Measurements from ENCODE around the gene CLDN1. TPM values are rescaled to one million over a fixed set of nuclear protein-coding genes. Genes with fewer than 3 reads are reported as not detected.
A peak's percentile ranks its signal among the peaks of the same experiment; 100 is the strongest.
"Not testable (repeated sequence)": the region's sequence is repeated elsewhere in the genome, so short reads cannot be mapped to it uniquely, and the experiment has no call there.

The CLDN1 gene
- total RNA-seq, 1 donor from 2014 or later = 169 TPM

GRCh38 chr3:190288836-190289235, 33.4 kb downstream of the CLDN1 start:
- no peak overlapping the region for H3K4me3 ChIP-seq (ENCODE audit: low read depth, low read length)
- no peak for DNase-seq (ENCODE audit: low read depth)
- no peak for TF ChIP-seq CTCF (conservative IDR thresholded peaks at IDR 0.05; ENCODE audit: low read depth, low read length)

- no peak for TF ChIP-seq CTCF (conservative IDR thresholded peaks at IDR 0.05; ENCODE audit: low read depth, low read length)
- no peak overlapping the region for H3K4me3 ChIP-seq (ENCODE audit: low read depth, low read length)
These were observed 36.2 kb downstream of the CLDN1 start for GRCh38 chr3:190286014-190286413.

GRCh38 chr3:190281308-190282051, 40.8 kb downstream of the CLDN1 start:
- TF ChIP-seq CTCF (conservative IDR thresholded peaks at IDR 0.05; ENCODE audit: low read depth, low read length) = no peak
- DNase-seq (ENCODE audit: low read depth) = peak; percentile 73
- H3K4me3 ChIP-seq (ENCODE audit: low read depth, low read length) = no peak overlapping the region

More at GRCh38 chr3:190286014-190286413, 36.2 kb downstream of the CLDN1 start:
- no peak for DNase-seq (ENCODE audit: low read depth)

GRCh38 chr3:190279690-190280089, 42.6 kb downstream of the CLDN1 start:
- TF ChIP-seq CTCF (conservative IDR thresholded peaks at IDR 0.05; ENCODE audit: low read depth, low read length) = no peak
- DNase-seq (ENCODE audit: low read depth) = no peak
- no peak overlapping the region for H3K4me3 ChIP-seq (ENCODE audit: low read depth, low read length)

- no peak for DNase-seq (ENCODE audit: low read depth)
- no peak overlapping the region for H3K4me3 ChIP-seq (ENCODE audit: low read depth, low read length)
- no peak for TF ChIP-seq CTCF (conservative IDR thresholded peaks at IDR 0.05; ENCODE audit: low read depth, low read length)
These were observed 49.5 kb downstream of the CLDN1 start for GRCh38 chr3:190272747-190273146.

GRCh38 chr3:190269101-190269500, 53.1 kb downstream of the CLDN1 start:
- H3K4me3 ChIP-seq (ENCODE audit: low read depth, low read length) = no peak overlapping the region
- no peak for DNase-seq (ENCODE audit: low read depth)
- TF ChIP-seq CTCF (conservative IDR thresholded peaks at IDR 0.05; ENCODE audit: low read depth, low read length) = no peak

- not testable (repeated sequence) for DNase-seq (ENCODE audit: low read depth); H3K4me3 ChIP-seq (ENCODE audit: low read depth, low read length)
These were observed 54.8 kb downstream of the CLDN1 start for GRCh38 chr3:190267464-190267863.

Measured in epithelial cell of proximal tubule (primary cell).